GM19452 (cell line): ENCODE data around the gene LAYN.

Experiments
- ATAC-seq: cut with Tn5 transposase; IDR thresholded peaks from one replicate; pipeline ENCODE4 v1.9.1; 2021; ENCODE audit not compliant: unreplicated experiment

Gene LAYN

GRCh38 chr11:111561791-111562325 lies 21.3 kb downstream of the LAYN start:
- ATAC-seq: no peak

GRCh38 chr11:111562692-111563389 lies 22.3 kb downstream of the LAYN start:
- no peak for ATAC-seq

GRCh38 chr11:111565114-111565720 lies 24.7 kb downstream of the LAYN start:
- no peak for ATAC-seq

- no peak for ATAC-seq
Measured at GRCh38 chr11:111566324-111566723, 25.8 kb downstream of the LAYN start.

GRCh38 chr11:111569476-111569875 lies 29.0 kb downstream of the LAYN start:
- no peak for ATAC-seq

GRCh38 chr11:111570796-111571195 lies 30.3 kb downstream of the LAYN start:
- ATAC-seq: no peak

GRCh38 chr11:111571829-111572501 lies 31.4 kb downstream of the LAYN start:
- no peak for ATAC-seq

- ATAC-seq: no peak
Measured at GRCh38 chr11:111572581-111572980, 32.1 kb downstream of the LAYN start.

- ATAC-seq: no peak
Measured at GRCh38 chr11:111573821-111574249, 33.3 kb downstream of the LAYN start.

- ATAC-seq: no peak
Measured at GRCh38 chr11:111574373-111575225, 34.1 kb downstream of the LAYN start.

GRCh38 chr11:111575740-111576139 lies 35.2 kb downstream of the LAYN start:
- ATAC-seq: no peak

GRCh38 chr11:111577821-111578220 lies 37.3 kb downstream of the LAYN start:
- no peak for ATAC-seq

GRCh38 chr11:111581341-111581740 lies 40.8 kb downstream of the LAYN start:
- no peak for ATAC-seq

GRCh38 chr11:111582163-111582562 lies 41.6 kb downstream of the LAYN start:
- ATAC-seq: no peak

- ATAC-seq: no peak
Measured at GRCh38 chr11:111582881-111583280, 42.4 kb downstream of the LAYN start.

- ATAC-seq: no peak
Measured at GRCh38 chr11:111585371-111585770, 44.9 kb downstream of the LAYN start.

- ATAC-seq: no peak
Measured at GRCh38 chr11:111586388-111586831, 45.9 kb downstream of the LAYN start.

GRCh38 chr11:111589114-111589513 lies 48.6 kb downstream of the LAYN start:
- ATAC-seq: no peak

- ATAC-seq: no peak
Measured at GRCh38 chr11:111589886-111590499, 49.5 kb downstream of the LAYN start.

GRCh38 chr11:111591187-111591960 lies 50.9 kb downstream of the LAYN start:
- no peak for ATAC-seq
